Hematopoietic multipotent progenitor cell treated with erythropoietin and hydrocortisone succinate and interleukin-3 and kit ligand, for 6 days (in vitro differentiated cells): ENCODE data around the gene TSPAN31.

Source experiments
- DNase-seq: peaks from one replicate; pipeline ENCODE4 v3.0.0-alpha.2; 2015

TSPAN31 gene

DNA sequence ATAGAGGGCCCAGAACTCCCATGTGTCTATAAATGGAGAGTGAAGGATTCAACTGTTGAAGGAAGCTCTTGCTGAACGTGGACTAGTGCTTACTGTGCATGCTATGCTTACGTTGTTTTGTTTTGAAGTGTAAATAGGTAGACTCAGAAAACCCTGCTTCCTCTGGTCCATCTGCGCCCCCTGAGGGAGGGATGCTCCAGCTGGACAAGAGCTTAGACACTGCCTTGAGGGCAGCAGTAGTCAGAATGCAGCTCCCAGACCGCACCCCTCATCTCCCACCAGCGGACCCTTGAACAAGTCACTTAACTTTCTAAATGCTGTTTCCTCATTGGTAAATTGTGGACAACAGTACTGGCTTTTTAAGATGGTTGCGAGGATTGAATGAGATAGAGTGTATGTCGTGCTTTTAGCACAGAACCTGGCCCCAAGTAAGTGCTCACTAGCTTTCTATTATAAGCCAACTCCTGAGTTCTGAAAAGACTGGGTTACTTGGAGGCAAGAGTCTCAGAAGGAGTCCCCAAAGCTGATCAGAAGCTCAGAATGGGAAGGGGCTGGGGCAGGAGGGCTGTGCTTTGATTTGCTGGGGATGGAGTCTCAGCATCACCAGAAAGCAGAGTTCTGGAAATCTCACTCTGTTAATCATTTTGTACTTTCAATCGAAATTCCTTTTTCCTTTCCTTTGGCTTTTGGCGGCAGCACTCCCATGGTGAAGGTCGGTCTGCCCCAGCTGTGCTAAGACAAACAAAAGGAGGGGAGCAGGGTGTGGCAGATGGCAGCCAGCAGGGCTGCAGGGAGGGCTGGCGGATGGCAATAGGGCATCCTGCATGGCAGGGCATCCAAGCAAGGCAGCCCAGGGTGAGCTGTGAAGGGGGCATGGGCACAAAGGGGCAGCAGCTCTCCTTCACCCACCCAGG is 21.9 kb upstream of the TSPAN31 start:
- DNase-seq: no peak

- DNase-seq: no peak
Observed at GRCh38 chr12:57723630-57723962, 21.2 kb upstream of the TSPAN31 start.

DNA sequence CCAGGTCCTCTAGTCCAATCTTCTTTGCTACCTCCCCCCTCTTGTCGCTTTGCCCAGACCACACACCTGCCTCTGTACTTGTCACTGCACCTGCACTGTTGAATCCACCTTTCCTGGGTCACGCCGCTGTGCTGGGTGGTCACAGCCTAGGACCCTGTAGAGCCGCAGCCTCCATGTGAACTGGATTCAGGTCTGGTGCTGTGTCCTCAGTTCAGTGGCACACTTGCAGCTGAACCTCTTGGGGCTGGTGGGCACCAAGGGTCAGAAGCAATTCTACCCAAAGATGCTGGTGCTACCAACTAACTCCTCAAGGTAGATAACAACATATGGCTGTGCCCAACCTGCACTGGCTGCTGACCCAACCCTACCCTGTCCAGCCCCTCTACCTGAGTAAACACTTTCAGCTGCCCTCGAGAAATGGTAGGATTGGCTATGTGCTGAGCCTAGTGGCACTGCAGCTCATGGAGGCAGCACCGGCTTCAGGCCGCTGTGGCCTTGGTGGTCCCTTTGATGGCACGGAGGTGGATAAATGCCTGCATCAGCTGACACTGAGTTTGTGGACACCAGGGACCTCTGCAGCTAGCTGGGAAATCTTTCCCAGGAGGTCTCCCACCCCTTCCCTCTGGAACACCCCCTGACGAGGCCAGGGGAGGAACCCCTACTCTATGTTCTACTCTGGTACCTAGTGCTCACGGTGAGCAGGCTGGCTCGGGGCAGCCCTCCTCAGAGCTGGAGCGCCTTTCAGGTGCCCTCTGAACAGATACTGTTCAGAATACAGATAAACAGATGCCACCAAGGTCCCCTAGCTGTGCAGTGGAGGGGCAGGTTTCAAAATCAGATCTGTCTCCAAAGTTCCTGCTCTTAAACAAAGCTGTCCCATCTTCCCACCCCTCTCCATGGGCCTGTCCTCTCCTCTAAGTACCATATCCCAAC is 20.6 kb upstream of the TSPAN31 start:
- no peak for DNase-seq

DNA sequence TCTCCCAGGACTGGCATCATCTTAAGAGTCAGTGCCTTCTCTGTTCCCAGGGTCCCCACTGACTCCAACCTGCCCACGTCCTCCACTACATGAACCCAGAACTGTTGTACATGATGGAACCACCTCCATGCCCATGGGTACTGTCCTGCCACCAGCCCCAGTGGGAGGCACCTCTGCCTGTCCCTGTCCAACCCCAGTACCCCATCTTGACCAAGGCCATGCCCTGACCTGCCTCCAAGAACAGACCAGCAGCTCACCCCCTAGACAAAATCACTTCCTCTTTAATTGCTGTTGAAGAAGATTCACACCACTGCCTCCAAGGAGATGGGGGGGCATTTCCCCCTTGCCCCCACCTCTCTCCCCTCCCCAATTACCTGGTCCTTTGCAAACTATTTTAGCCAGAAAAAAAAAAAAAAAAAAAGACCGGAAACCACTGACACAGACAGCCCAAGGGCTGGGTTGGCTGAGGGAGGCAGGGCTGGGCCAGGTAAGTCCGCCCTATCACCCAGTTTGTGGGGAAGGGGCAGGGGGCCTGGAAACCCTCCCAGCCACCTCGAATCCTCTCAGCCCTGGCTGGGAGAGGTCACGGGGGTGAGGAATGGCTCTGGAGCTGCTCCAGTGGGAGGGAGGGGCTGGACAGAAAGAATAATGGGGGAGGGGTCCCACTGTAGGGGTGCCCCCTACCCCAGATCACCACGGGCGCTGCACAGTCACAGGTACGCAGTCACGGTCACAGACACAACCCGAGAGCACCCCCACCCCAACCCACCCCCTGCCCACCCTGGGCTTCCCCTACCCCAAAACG is 19.7 kb upstream of the TSPAN31 start:
- no peak for DNase-seq

GRCh38 chr12:57725851-57726150 is 19.0 kb upstream of the TSPAN31 start:
- DNase-seq: no peak

GRCh38 chr12:57726151-57726883 is 18.5 kb upstream of the TSPAN31 start:
- peak; percentile 36 for DNase-seq

- no peak for DNase-seq
Observed at GRCh38 chr12:57726884-57727757, 17.7 kb upstream of the TSPAN31 start.

DNA sequence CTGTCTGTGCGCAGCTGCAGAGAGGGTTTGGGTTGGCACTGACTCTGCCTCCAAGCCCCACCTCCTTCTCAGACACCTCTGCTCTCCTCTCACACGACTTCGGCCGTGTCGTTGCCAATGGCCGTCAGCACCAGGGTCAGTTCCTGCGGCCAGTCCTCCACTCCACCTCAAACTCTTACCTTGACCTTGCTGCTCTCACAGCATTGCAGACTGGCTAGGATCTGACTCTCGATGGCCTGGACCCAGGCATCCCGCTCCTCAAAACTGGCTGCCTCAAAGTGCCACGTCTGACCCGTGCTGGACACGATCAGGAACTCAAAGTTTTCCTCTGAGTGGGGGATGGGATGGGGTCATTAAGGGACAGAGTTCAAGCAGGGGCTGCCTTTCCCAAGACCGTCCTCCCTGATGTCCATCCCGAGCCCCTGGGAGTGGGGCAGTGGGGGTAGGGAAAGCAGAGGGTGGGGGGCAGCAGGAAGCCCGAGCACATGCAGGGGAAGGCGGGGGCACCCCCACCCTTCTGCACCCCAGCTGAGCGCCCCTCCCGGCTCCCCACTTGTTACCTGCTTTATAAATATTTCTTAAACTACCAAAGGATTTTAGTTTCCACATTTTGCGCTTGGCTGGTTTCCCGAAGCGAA is 17.0 kb upstream of the TSPAN31 start:
- no peak for DNase-seq

- DNase-seq: no peak
Observed at GRCh38 chr12:57729321-57729844, 15.5 kb upstream of the TSPAN31 start.

- no peak for DNase-seq
Observed at GRCh38 chr12:57730336-57731067, 14.3 kb upstream of the TSPAN31 start.

- no peak for DNase-seq
Observed at GRCh38 chr12:57731411-57732080, 13.3 kb upstream of the TSPAN31 start.

GRCh38 chr12:57732270-57732669 is 12.6 kb upstream of the TSPAN31 start:
- DNase-seq: no peak

GRCh38 chr12:57732726-57733593 is 11.9 kb upstream of the TSPAN31 start:
- no peak for DNase-seq

GRCh38 chr12:57733928-57734327 is 10.9 kb upstream of the TSPAN31 start:
- DNase-seq: no peak

- no peak for DNase-seq
Observed at GRCh38 chr12:57734591-57734990, 10.2 kb upstream of the TSPAN31 start.

GRCh38 chr12:57735198-57735855 is 9.5 kb upstream of the TSPAN31 start:
- DNase-seq: no peak

- no peak for DNase-seq
Observed at GRCh38 chr12:57735952-57736740, 8.7 kb upstream of the TSPAN31 start.
